GM23338 (cell line): ENCODE measurements around the gene GNAT1. TPM values are rescaled to one million over a fixed set of nuclear protein-coding genes. Genes with fewer than 3 reads are reported as not detected.

ENCODE experiments used
- ATAC-seq: fragments of 200-7000 bp; cut with Tn5 transposase; 3 replicates; pipeline ENCODE4 v1.9.1; 2020
- DNase-seq: peaks from one replicate; pipeline ENCODE4 v3.0.0-alpha.2; 2015; ENCODE audit warnings: low spot score
- H2AFZ ChIP-seq: fragments of 200-600 bp; sonication (generic); 2 replicates; pipeline ENCODE4 v1.8.0; 2016; ENCODE audit warnings: antibody characterized with exemption, mild to moderate bottlenecking, moderate library complexity
- H3F3A ChIP-seq: fragments of 200-600 bp; sonication (generic); replicated peaks from 2 replicates; pipeline ENCODE4 v1.8.0; 2017; ENCODE audit warnings: antibody characterized with exemption, mixed run types, low read depth
- H3K27ac ChIP-seq: fragments of 200-600 bp; sonication (generic); 2 replicates; pipeline ENCODE4 v1.6.1; 2016; ENCODE audit warnings: low read depth
- H3K27me3 ChIP-seq: fragments of 200-600 bp; sonication (generic); 2 replicates; pipeline ENCODE4 v1.8.0; 2016; ENCODE audit warnings: mild to moderate bottlenecking, mixed run types, moderate library complexity; ENCODE audit not compliant: insufficient read depth
- H3K36me3 ChIP-seq: fragments of 200-600 bp; sonication (generic); 2 replicates; pipeline ENCODE4 v1.8.0; 2016; ENCODE audit warnings: mild to moderate bottlenecking; ENCODE audit not compliant: insufficient read depth
- H3K4me1 ChIP-seq: fragments of 200-600 bp; sonication (generic); 2 replicates; pipeline ENCODE4 v1.8.0; 2016; ENCODE audit warnings: mild to moderate bottlenecking, moderate library complexity; ENCODE audit not compliant: insufficient read depth
- H3K4me2 ChIP-seq: fragments of 200-600 bp; sonication (generic); 2 replicates; pipeline ENCODE4 v1.7.1; 2017; ENCODE audit warnings: mixed run types
- H3K4me3 ChIP-seq: fragments of 200-600 bp; sonication (generic); 2 replicates; pipeline ENCODE4 v1.6.1; 2016; ENCODE audit warnings: mixed run types
- H3K79me2 ChIP-seq: fragments of 200-600 bp; sonication (generic); replicated peaks from 2 replicates; pipeline ENCODE4 v1.8.0; 2017; ENCODE audit warnings: mild to moderate bottlenecking; ENCODE audit not compliant: insufficient read depth
- H3K9me2 ChIP-seq: fragments of 200-600 bp; sonication (generic); 2 replicates; pipeline ENCODE4 v1.8.0; 2017; ENCODE audit not compliant: insufficient read depth
- H4K20me1 ChIP-seq: fragments of 200-600 bp; sonication (generic); replicated peaks from 2 replicates; pipeline ENCODE4 v1.8.0; 2017; ENCODE audit warnings: mild to moderate bottlenecking; ENCODE audit not compliant: insufficient read depth
- H3K27ac Mint-ChIP-seq: 2 replicates; pipeline ENCODE4 v1.8.0; 2020; ENCODE audit warnings: inconsistent platforms, mild to moderate bottlenecking, moderate library complexity, mixed read lengths
- H3K27me3 Mint-ChIP-seq: 3 replicates; pipeline ENCODE4 v1.8.0; 2022; ENCODE audit warnings: low read depth, mild to moderate bottlenecking, moderate library complexity, mixed read lengths, inconsistent platforms; ENCODE audit not compliant: insufficient read depth, poor library complexity
- H3K36me3 Mint-ChIP-seq: 3 replicates; pipeline ENCODE4 v1.8.0; 2021; ENCODE audit warnings: low read depth, mild to moderate bottlenecking, inconsistent platforms, moderate library complexity, mixed read lengths
- H3K4me1 Mint-ChIP-seq: 3 replicates; pipeline ENCODE4 v1.8.0; 2020; ENCODE audit warnings: mild to moderate bottlenecking, inconsistent platforms, mixed read lengths
- H3K4me3 Mint-ChIP-seq: 3 replicates; pipeline ENCODE4 v1.8.0; 2021; ENCODE audit warnings: moderate library complexity, mild to moderate bottlenecking, inconsistent platforms, mixed read lengths
- H3K9me3 Mint-ChIP-seq: 3 replicates; pipeline ENCODE4 v1.8.0; 2020; ENCODE audit warnings: moderate library complexity, mild to moderate bottlenecking, inconsistent platforms, mixed read lengths
- CREB1 ChIP-seq: fragments of 250-450 bp; sonication (Bioruptor Pico); IDR thresholded peaks from 2 replicates; pipeline ENCODE4 v1.5.0; 2020; ENCODE audit warnings: low read depth, mild to moderate bottlenecking, moderate library complexity
- EZH2phosphoT487 ChIP-seq: fragments of 200-600 bp; sonication (generic); IDR thresholded peaks from one replicate; pipeline ENCODE4 v1.8.1; 2018; ENCODE audit warnings: antibody characterized with exemption; ENCODE audit not compliant: unreplicated experiment
- JUNB ChIP-seq: IDR thresholded peaks from one replicate; pipeline ENCODE4 v1.6.1; 2016; ENCODE audit warnings: antibody characterized with exemption; ENCODE audit not compliant: unreplicated experiment
- NANOG ChIP-seq: IDR thresholded peaks from 2 replicates; pipeline ENCODE4 v1.6.1; 2016; ENCODE audit warnings: antibody characterized with exemption, borderline replicate concordance
- POLR2AphosphoS5 ChIP-seq: IDR thresholded peaks from 2 replicates; pipeline ENCODE4 v1.6.1; 2016; ENCODE audit warnings: antibody characterized with exemption, low read depth
- STAT1 ChIP-seq: IDR thresholded peaks from one replicate; pipeline ENCODE4 v1.6.1; 2016; ENCODE audit warnings: antibody characterized with exemption; ENCODE audit not compliant: unreplicated experiment
- ZNF114 ChIP-seq: fragments of 250-450 bp; sonication (Bioruptor Pico); IDR thresholded peaks from 2 replicates; pipeline ENCODE4 v1.5.0; 2020; ENCODE audit warnings: mild to moderate bottlenecking, moderate library complexity
- ZNF331 ChIP-seq: fragments of 250-450 bp; sonication (Bioruptor Pico); IDR thresholded peaks from 2 replicates; pipeline ENCODE4 v1.5.0; 2020; ENCODE audit warnings: low read depth, mild to moderate bottlenecking, moderate library complexity
- ZNF462 ChIP-seq: fragments of 250-450 bp; sonication (Bioruptor Pico); IDR thresholded peaks from 2 replicates; pipeline ENCODE4 v1.5.0; 2020; ENCODE audit warnings: mild to moderate bottlenecking, moderate library complexity
- polyA plus RNA-seq: library from polyadenylated mRNA; unstranded; fragments of >200 nt; fragmentation: Nextera tagmentation; extraction: Ambion mirVana; gene quantifications from 2 replicates; pipeline ENCODE4 v1.2.1, GENCODE V29; 2016
- total RNA-seq: library from RNA; depleted of rRNA; stranded (reverse); fragments of >200 nt; shearing (Covaris generic); gene quantifications from 2 replicates; pipeline ENCODE4 v1.2.3, GENCODE V29; 2014
- TF ChIP-seq, protein P1 (sequence below): IDR thresholded peaks from one replicate; pipeline ENCODE4 v1.6.1; 2018; ENCODE audit warnings: antibody characterized with exemption; ENCODE audit not compliant: unreplicated experiment
- TF ChIP-seq, protein P2 (sequence below), 2 experiments: fragments of 200-600 bp in 1 of 2; sonication (generic) in 1 of 2; conservative IDR thresholded peaks; 2 replicates each; pipeline versions ENCODE4 v1.5.1 to v1.6.1; 2016 to 2017; ENCODE audit warnings: antibody characterized with exemption in 2 of 2, low read depth in 2 of 2, mild to moderate bottlenecking in 2 of 2, moderate library complexity in 1 of 2

GNAT1 gene
- total and polyA plus RNA-seq, 2 experiments from 2014 or later: not detected

DNA sequence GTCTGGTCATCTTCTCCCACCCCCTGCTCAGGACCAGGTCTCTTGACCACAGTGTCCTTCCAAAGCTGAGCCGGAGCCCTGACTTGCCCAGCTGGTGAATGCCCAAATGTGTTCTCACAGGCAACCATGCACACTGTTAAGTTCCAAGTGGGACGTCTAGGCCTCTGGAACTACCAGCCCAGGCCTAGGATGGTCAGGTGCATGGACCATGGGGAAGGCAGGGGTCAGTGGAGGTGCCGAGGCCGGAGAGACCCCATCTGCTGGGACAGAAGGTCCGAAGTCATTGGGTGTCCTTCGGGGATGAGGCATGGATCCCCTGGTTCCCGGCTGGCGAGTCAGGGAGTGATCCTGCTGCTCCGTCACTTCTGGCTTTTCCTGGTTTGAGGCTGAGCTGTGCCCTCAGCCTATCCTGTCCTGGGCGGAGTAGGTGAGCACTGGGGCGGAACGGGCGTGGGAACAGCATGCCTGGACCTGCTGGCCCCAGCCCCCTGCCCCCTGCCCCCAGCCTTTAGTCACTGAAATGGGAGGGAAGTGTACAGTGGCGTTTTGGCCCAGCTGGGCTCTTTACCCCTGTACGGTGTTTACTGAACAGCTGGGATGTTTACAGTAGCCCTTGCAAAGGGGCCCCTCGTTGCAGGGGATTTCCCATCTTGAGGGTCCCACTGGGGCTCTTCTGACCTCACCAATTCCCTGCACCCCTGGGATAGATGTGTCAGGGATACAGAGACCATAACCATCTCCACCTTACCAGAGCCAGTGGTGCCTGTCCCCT lies 24.2 kb upstream of the GNAT1 start (continued):
- TF ChIP-seq, protein P1, sequence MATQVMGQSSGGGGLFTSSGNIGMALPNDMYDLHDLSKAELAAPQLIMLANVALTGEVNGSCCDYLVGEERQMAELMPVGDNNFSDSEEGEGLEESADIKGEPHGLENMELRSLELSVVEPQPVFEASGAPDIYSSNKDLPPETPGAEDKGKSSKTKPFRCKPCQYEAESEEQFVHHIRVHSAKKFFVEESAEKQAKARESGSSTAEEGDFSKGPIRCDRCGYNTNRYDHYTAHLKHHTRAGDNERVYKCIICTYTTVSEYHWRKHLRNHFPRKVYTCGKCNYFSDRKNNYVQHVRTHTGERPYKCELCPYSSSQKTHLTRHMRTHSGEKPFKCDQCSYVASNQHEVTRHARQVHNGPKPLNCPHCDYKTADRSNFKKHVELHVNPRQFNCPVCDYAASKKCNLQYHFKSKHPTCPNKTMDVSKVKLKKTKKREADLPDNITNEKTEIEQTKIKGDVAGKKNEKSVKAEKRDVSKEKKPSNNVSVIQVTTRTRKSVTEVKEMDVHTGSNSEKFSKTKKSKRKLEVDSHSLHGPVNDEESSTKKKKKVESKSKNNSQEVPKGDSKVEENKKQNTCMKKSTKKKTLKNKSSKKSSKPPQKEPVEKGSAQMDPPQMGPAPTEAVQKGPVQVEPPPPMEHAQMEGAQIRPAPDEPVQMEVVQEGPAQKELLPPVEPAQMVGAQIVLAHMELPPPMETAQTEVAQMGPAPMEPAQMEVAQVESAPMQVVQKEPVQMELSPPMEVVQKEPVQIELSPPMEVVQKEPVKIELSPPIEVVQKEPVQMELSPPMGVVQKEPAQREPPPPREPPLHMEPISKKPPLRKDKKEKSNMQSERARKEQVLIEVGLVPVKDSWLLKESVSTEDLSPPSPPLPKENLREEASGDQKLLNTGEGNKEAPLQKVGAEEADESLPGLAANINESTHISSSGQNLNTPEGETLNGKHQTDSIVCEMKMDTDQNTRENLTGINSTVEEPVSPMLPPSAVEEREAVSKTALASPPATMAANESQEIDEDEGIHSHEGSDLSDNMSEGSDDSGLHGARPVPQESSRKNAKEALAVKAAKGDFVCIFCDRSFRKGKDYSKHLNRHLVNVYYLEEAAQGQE: no peak
- TF ChIP-seq ZNF114 (CRISPR knock-in tag): no peak
- no peak for TF ChIP-seq CREB1
- TF ChIP-seq NANOG: no peak
- TF ChIP-seq ZNF331: no peak
- TF ChIP-seq JUNB: no peak
- TF ChIP-seq, protein P2, sequence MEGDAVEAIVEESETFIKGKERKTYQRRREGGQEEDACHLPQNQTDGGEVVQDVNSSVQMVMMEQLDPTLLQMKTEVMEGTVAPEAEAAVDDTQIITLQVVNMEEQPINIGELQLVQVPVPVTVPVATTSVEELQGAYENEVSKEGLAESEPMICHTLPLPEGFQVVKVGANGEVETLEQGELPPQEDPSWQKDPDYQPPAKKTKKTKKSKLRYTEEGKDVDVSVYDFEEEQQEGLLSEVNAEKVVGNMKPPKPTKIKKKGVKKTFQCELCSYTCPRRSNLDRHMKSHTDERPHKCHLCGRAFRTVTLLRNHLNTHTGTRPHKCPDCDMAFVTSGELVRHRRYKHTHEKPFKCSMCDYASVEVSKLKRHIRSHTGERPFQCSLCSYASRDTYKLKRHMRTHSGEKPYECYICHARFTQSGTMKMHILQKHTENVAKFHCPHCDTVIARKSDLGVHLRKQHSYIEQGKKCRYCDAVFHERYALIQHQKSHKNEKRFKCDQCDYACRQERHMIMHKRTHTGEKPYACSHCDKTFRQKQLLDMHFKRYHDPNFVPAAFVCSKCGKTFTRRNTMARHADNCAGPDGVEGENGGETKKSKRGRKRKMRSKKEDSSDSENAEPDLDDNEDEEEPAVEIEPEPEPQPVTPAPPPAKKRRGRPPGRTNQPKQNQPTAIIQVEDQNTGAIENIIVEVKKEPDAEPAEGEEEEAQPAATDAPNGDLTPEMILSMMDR (conservative IDR thresholded peaks at IDR 0.05; ENCODE audit: low read depth in 2 of 2): no peak
- TF ChIP-seq POLR2AphosphoS5: no peak
- TF ChIP-seq STAT1: no peak
- no peak for TF ChIP-seq EZH2phosphoT487

GRCh38 chr3:50167841-50168209 lies 23.6 kb upstream of the GNAT1 start:
- Mint-ChIP-seq H3K4me3 (peak overlapping the region; percentile 16; the same call in 1 of the 3 replicates), H3K4me1 (peaks cover 51% of the 10 kb centered on the region), H3K36me3 (peaks cover 10% of the 10 kb centered on the region; the same call in 2 of the 3 replicates), H3K27ac (peak overlapping the region; percentile 68), H3K9me3 (no peaks in the 10 kb centered on the region), H3K27me3 (peaks cover 4% of the 10 kb centered on the region)
- no peaks in the 10 kb centered on the region for H3K9me2 ChIP-seq
- no peak overlapping the region for H3K27ac ChIP-seq
- peaks cover 4% of the 10 kb centered on the region; the same call in 1 of the 2 replicates for H3K36me3 ChIP-seq
- no peak overlapping the region for H3K4me3 ChIP-seq
- DNase-seq: no peak
- peaks cover 14% of the 10 kb centered on the region; the same call in 1 of the 2 replicates for H4K20me1 ChIP-seq
- no peaks in the 10 kb centered on the region for H3F3A ChIP-seq
- no peaks in the 10 kb centered on the region for H3K27me3 ChIP-seq
- H3K4me1 ChIP-seq: peaks cover 32% of the 10 kb centered on the region
- 0 out of 2 replicates have a peak overlapping the region, but pooled peaks have one; percentile 32 for H3K4me2 ChIP-seq
- ATAC-seq: no peak
- H2AFZ ChIP-seq: no peak overlapping the region
- H3K79me2 ChIP-seq: peaks cover 28% of the 10 kb centered on the region
- no peak for TF ChIP-seq ZNF114 (CRISPR knock-in tag)
- no peak for TF ChIP-seq ZNF331
- no peak for TF ChIP-seq NANOG
- TF ChIP-seq STAT1: no peak
- TF ChIP-seq ZNF462: no peak
- TF ChIP-seq CREB1: no peak
- TF ChIP-seq JUNB: no peak
- TF ChIP-seq EZH2phosphoT487: no peak
